Stimulated activated naive B cell treated with anti-CD40 and anti-IgM and Interleukin-4, amounts not matched to agents 10 μg/mL and 1 μg/mL and 100 μg/mL, for 72 hours (primary cell): Measurements from ENCODE around the gene FRYL.
"Not testable (repeated sequence)": the region's sequence is repeated elsewhere in the genome, so short reads cannot be mapped to it uniquely, and the experiment has no call there.

Experiments used
- ATAC-seq, 2 donors: fragments of 150-1000 bp; cut with Tn5 transposase; replicated peaks; 2 replicates each; pipeline ENCODE4 v1.10.0; 2021; ENCODE audit warnings: moderate library complexity in 1 of 2
- DNase-seq: peaks from one replicate; pipeline ENCODE4 v3.0.0; 2021
- H3K27ac Mint-ChIP-seq: one replicate; pipeline ENCODE4 v1.8.0; 2022; ENCODE audit warnings: mild to moderate bottlenecking, mixed read lengths
- H3K27me3 Mint-ChIP-seq, 2 donors: one replicate each; pipeline ENCODE4 v1.8.0; 2022; ENCODE audit warnings: mixed read lengths in 2 of 2
- H3K36me3 Mint-ChIP-seq, 2 donors: one replicate each; pipeline ENCODE4 v1.8.0; 2022; ENCODE audit warnings: mixed read lengths in 2 of 2, mild to moderate bottlenecking in 1 of 2
- H3K4me1 Mint-ChIP-seq, 2 donors: one replicate each; pipeline ENCODE4 v1.8.0; 2022; ENCODE audit warnings: mixed read lengths in 2 of 2, mild to moderate bottlenecking in 1 of 2
- H3K4me3 Mint-ChIP-seq, 2 donors: one replicate each; pipeline ENCODE4 v1.8.0; 2022; ENCODE audit warnings: mild to moderate bottlenecking in 2 of 2, mixed read lengths in 2 of 2, moderate library complexity in 1 of 2
- H3K9me3 Mint-ChIP-seq, 2 donors: one replicate each; pipeline ENCODE4 v1.8.0; 2022; ENCODE audit warnings: mixed read lengths in 2 of 2, mild to moderate bottlenecking in 1 of 2

Gene FRYL

DNA sequence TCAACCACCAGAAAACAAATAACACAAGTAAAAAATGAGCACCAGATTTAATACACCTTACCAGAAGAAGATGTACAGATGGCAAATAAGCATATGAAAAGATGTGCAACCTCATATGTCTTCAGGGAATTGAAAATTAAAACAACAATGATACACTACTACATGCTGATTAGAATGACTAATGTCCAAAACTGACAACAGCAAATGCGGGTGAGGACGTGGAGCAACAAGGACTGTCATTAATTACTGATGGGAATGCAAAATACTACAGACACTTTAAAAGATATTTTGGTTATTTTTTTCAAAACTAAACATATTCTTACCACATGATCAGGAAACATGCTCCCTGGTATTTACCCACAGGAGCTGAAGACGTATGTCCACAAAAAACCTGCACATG, 140.3 kb downstream of the FRYL start:
- Mint-ChIP-seq H3K27ac (no peak overlapping the region), H3K4me3 (no peak overlapping the region)
- DNase-seq, result no peak

DNA sequence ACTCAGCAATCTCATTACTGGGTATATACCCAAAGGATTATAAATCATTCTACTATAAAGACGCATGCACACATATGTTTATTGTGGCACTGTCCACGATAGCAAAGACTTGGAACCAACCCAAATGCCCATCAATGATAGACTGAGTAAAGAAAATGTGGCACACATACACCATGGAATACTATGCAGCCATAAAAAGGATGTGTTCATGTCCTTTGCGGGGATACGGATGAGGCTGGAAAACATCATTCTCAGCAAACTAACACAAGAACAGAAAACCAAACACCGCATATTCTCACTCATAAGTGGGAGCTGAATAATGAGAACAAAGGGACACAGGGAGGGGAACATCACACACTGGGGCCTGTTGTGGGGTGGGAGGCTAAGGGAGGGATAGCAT, 141.5 kb downstream of the FRYL start:
- H3K27me3 Mint-ChIP-seq, H3K27ac Mint-ChIP-seq, H3K4me3 Mint-ChIP-seq, H3K9me3 Mint-ChIP-seq, ATAC-seq, DNase-seq: not testable (repeated sequence)
- Mint-ChIP-seq H3K4me1 (peaks cover 18 to 19% of the 10 kb centered on the region in 2 donors), H3K36me3 (peaks cover 9 to 15% of the 10 kb centered on the region in 2 donors)

More for the DNA sequence above, 140.3 kb downstream of the FRYL start:
- peaks cover 9 to 15% of the 10 kb centered on the region in 2 donors for H3K36me3 Mint-ChIP-seq
- H3K9me3 Mint-ChIP-seq, result peaks cover 0 to 2% of the 10 kb centered on the region in 2 donors
- H3K4me1 Mint-ChIP-seq, result peaks cover 18 to 19% of the 10 kb centered on the region in 2 donors
- no peak for ATAC-seq
- no peaks in the 10 kb centered on the region for H3K27me3 Mint-ChIP-seq

DNA sequence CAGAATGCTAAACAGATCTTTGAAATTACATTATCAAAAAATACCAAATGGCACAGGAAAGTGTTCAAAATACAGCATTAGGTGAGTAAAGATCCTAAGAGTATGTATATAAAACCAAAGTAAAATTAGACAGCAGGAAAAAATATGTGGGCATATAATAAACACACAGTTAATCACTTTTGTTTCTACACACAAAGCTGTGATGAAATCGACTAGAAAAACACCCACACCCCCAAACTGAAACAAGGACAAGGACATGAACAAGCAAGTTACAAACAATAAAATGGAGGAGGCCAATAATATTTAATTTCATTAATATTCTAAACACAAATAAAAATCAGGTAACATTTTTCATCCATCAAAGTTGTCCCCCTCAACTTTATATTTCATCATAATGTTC, 143.2 kb downstream of the FRYL start:
- ATAC-seq (no peak), DNase-seq (no peak)
- H3K36me3 Mint-ChIP-seq, result peaks cover 9 to 15% of the 10 kb centered on the region in 2 donors
- no peaks in the 10 kb centered on the region for H3K27me3 Mint-ChIP-seq
- peaks cover 0 to 2% of the 10 kb centered on the region in 2 donors for H3K9me3 Mint-ChIP-seq
- H3K27ac Mint-ChIP-seq, result no peak overlapping the region
- no peak overlapping the region for H3K4me3 Mint-ChIP-seq
- peaks cover 8 to 12% of the 10 kb centered on the region in 2 donors for H3K4me1 Mint-ChIP-seq

DNA sequence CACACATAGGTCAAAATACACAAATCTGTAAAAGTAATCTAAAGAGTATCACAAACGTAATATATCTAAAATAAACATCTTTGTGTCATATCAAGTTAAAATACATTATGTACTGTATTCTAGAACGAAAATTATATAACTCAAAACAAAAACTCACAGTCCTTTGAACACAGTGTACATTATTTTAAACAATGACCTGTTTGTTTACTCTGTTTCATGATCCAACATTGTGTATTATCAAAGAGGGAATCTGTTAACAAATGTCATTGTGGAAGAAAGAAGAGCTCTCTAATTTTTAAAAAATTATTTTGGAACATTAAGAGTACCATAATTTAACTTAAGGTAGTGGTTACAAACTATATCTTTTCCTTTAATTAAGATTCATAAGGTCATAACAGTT, 144.1 kb downstream of the FRYL start:
- Mint-ChIP-seq H3K36me3 (peaks cover 9 to 15% of the 10 kb centered on the region in 2 donors), H3K27ac (no peak overlapping the region), H3K27me3 (no peaks in the 10 kb centered on the region), H3K4me1 (peaks cover 8 to 11% of the 10 kb centered on the region in 2 donors), H3K9me3 (peaks cover 0 to 2% of the 10 kb centered on the region in 2 donors), H3K4me3 (no peak overlapping the region)
- DNase-seq (no peak), ATAC-seq (no peak)

DNA sequence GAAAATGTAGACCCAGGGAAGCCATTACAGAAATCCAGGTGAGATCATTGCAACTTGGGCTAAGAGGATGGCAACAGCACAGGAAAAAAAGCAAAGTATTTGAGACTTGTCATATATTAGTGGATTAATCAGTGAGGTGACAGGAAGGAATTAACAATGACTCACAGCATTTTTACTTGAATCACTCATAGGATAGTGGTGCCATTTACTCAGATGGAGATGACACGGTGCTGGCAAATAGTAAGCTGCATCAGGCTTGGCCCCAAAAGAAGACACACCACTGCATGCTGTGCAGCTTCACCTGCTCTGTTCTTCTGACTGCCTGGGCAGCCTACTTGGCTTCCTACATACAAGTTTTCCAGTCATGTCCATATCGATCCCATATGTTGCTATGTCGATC, 144.8 kb downstream of the FRYL start:
- peak; percentile 65 to 80 for ATAC-seq
- H3K27ac Mint-ChIP-seq, result no peak overlapping the region

DNA sequence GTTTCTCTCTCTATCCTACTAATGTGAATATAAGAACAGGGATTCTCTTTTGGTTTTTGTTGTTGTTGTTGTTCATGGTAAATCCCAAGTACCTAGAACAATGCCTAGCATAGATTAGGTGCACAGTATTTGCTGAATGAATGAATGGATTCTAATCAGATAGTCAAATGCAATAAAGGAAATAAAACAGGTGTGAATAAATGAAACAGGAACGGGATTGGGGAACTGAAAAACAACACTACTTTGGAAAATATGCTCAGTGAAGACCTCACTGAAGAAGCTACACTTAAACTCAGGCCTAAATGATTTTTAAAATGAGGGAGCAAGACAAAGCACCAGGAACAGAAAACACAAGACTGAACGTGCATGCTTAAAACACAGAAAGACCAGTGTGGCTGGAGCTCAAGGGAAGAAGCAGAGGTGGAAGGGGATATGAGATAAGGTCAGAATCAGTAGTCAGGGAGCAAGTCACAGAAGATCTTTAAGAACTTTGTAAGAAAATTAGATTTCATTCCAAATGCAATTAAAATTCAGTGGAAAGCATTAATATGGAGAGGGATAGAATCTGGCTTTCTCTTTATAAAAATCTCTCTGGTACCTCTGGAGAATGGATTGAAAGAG, 145.3 kb downstream of the FRYL start:
- DNase-seq (no peak), ATAC-seq (no peak)
- Mint-ChIP-seq H3K4me3 (no peak overlapping the region), H3K4me1 (peaks cover 5 to 8% of the 10 kb centered on the region in 2 donors), H3K36me3 (peaks cover 9 to 14% of the 10 kb centered on the region in 2 donors), H3K27ac (no peak overlapping the region), H3K27me3 (no peaks in the 10 kb centered on the region), H3K9me3 (peaks cover 0 to 2% of the 10 kb centered on the region in 2 donors)

More for the DNA sequence above, 144.8 kb downstream of the FRYL start:
- no peaks in the 10 kb centered on the region for H3K27me3 Mint-ChIP-seq
- DNase-seq, result no peak
- peaks cover 9 to 15% of the 10 kb centered on the region in 2 donors for H3K36me3 Mint-ChIP-seq
- H3K4me1 Mint-ChIP-seq, result peaks cover 7 to 8% of the 10 kb centered on the region in 2 donors
- no peak overlapping the region for H3K4me3 Mint-ChIP-seq
- peaks cover 0 to 2% of the 10 kb centered on the region in 2 donors for H3K9me3 Mint-ChIP-seq

DNA sequence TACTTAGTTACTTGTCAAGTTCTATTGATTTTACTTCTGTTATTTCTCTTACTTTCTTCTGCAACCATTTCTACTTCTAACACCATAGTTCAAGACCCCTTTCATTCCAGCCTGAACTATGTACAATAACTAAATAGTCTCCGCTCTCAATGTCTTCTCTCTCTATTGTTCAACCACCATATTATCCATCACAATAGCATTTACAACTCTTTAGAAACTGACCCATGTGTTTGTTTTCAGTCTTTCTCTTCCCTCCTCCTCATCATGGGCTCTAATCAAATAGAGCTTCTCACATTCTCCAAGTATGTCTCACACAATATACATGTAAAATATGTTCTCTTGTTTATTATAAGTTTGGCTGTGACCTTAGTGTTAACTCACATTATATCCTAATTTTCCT, 146.4 kb downstream of the FRYL start:
- no peak overlapping the region for H3K4me3 Mint-ChIP-seq

DNA sequence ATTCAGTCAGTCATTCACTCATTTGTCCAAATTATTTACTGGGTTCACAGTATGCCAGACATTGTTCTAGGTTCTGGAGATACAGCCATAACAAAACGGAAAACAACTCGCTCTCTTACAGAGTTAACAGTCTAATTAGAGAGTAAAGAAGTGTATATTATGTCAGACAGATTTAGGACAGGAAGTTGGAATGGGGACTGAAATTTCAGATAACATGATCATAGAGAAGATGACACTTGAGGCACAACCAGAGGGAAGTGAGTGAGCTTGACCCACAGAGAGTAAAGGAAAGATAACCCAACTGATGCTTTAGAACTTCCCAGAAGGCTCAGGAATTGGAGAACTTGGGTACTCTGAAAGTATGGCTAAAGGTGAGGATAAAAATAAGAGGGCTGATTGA, 150.6 kb downstream of the FRYL start:
- ATAC-seq (no peak), DNase-seq (no peak)
- H3K36me3 Mint-ChIP-seq, result peaks cover 7 to 9% of the 10 kb centered on the region in 2 donors
- H3K9me3 Mint-ChIP-seq, result no peaks in the 10 kb centered on the region
- no peak overlapping the region for H3K27ac Mint-ChIP-seq
- H3K4me3 Mint-ChIP-seq, result no peak overlapping the region
- no peaks in the 10 kb centered on the region for H3K27me3 Mint-ChIP-seq
- peaks cover 3 to 6% of the 10 kb centered on the region in 2 donors for H3K4me1 Mint-ChIP-seq

More for the DNA sequence above, 146.4 kb downstream of the FRYL start:
- ATAC-seq, result no peak
- Mint-ChIP-seq H3K9me3 (peaks cover 0 to 1% of the 10 kb centered on the region in 2 donors), H3K36me3 (peaks cover 5 to 7% of the 10 kb centered on the region in 2 donors), H3K27me3 (no peaks in the 10 kb centered on the region), H3K27ac (no peak overlapping the region), H3K4me1 (peaks cover 5 to 6% of the 10 kb centered on the region in 2 donors)
- DNase-seq, result no peak

DNA sequence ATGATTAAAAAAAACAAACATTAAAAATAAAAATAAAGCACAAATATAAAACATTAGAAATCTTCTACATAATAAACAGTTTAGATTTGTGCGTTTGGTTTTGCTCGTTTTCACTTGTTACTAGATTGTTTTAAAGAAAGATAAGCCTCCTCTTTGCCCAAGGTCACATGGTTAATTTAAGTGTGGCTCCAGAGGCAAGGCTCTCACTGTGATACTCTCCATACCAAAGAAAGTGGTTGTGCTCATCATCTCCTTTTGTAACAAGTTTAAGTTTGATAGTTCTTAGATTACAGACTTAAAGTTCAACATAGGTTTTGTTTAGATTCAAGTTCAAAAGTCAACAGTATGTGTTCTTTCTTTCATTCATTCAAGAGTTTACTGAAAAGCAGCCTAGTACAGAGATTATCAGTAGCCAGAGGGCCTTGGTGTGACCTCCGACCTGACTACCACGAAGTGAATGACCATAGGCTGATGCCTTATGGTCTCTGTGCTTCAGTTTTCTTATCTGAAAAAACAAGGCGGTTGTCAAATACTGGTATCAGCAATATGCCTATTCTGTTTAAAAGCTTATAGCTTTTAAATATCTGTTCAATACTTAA, 156.8 kb downstream of the FRYL start:
- Mint-ChIP-seq H3K27ac (no peak overlapping the region), H3K4me3 (no peak overlapping the region), H3K36me3 (peaks cover 19 to 24% of the 10 kb centered on the region in 2 donors), H3K9me3 (no peaks in the 10 kb centered on the region), H3K27me3 (no peaks in the 10 kb centered on the region), H3K4me1 (no peaks in the 10 kb centered on the region)
- no peak for DNase-seq
- ATAC-seq, result no peak

DNA sequence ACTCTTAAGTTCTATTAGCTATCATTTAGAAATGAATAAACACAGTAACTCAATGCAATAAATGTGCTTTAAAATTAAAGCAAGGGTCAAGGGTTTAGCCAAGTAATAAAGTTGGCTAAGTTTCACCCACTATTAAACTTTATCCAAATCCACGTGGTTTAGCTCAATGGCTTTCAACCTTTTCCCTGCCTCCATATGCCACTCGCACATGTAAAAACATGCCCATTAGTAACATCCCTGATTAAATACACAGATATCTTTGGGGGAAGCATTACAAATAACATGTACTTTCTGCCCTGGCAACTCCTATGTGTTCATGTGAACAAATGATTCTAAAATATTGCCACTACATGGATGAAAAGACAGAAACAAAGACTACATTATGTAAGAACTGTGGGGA, 159.2 kb downstream of the FRYL start:
- Mint-ChIP-seq H3K27me3 (no peaks in the 10 kb centered on the region), H3K9me3 (peaks cover 0 to 2% of the 10 kb centered on the region in 2 donors), H3K4me3 (no peak overlapping the region), H3K4me1 (no peaks in the 10 kb centered on the region), H3K27ac (no peak overlapping the region), H3K36me3 (peaks cover 27 to 37% of the 10 kb centered on the region in 2 donors)
- no peak for DNase-seq
- ATAC-seq, result no peak

DNA sequence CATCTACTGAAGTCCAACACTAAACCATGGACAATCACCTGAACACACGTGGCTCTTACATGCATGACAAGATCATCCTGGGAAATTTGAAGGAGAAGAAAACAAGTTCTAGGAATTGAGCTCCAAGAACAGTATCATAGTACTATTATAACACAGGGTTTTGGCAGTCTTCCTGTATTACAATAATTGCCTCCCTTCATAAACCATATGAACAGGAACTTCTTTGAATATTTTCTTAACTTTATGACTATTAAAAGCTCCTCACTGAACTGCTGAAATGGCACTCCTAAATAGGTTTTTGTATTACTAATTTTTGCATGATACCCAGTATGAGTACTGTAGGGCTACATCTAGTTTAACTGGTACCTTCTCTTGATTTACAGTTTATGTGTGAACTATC, 160.0 kb downstream of the FRYL start:
- Mint-ChIP-seq H3K4me1 (no peaks in the 10 kb centered on the region), H3K27ac (no peak overlapping the region), H3K9me3 (peaks cover 0 to 4% of the 10 kb centered on the region in 2 donors), H3K36me3 (peaks cover 32 to 41% of the 10 kb centered on the region in 2 donors), H3K4me3 (no peak overlapping the region), H3K27me3 (no peaks in the 10 kb centered on the region)
- no peak for ATAC-seq
- DNase-seq, result no peak

DNA sequence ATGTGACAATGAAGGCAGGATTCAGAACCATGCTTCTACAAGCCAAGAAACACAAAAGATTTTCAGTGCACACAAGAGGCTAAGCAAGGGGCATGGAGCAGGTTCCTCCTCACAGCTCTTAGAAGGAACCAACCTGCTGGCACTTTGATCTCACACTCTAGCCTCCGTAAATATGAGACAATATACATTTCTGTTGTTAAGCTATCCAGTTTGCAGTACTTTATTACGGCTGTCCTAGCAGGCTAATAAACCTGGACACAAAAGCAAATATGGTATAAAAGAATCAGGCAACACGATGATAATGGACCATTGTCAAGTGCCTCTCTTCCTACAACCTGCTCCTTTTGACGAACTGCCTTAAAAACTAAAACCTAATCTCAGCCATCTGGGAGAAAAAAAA, 175.6 kb downstream of the FRYL start:
- Mint-ChIP-seq H3K9me3 (no peaks in the 10 kb centered on the region), H3K4me3 (no peak overlapping the region), H3K27me3 (no peaks in the 10 kb centered on the region), H3K36me3 (peaks cover 4 to 19% of the 10 kb centered on the region in 2 donors), H3K4me1 (no peaks in the 10 kb centered on the region), H3K27ac (no peak overlapping the region)
- ATAC-seq (no peak), DNase-seq (no peak)

DNA sequence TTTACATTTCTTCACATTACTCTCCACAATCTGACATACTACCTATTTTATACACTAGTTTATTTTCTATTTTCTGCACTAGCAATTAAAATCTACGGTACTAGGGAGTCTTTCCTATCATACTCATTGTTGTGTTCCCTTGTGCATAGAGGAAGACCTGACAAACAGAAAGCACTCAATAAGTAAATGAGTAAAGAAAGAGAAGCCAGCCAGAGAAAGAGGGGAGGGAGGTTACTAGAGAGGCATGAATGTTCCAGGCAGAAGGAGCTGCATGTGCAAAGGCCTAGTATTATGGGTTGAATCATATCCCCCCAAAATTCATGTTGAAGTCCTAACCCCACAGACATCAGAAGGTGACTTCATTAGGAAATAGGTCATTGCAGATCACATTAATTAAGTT, 176.0 kb downstream of the FRYL start:
- no peak for ATAC-seq
- H3K27ac Mint-ChIP-seq, result no peak overlapping the region
- H3K36me3 Mint-ChIP-seq, result peaks cover 1 to 16% of the 10 kb centered on the region in 2 donors
- no peak for DNase-seq
- no peaks in the 10 kb centered on the region for H3K4me1 Mint-ChIP-seq
- H3K27me3 Mint-ChIP-seq, result no peaks in the 10 kb centered on the region
- no peaks in the 10 kb centered on the region for H3K9me3 Mint-ChIP-seq
- no peak overlapping the region for H3K4me3 Mint-ChIP-seq

DNA sequence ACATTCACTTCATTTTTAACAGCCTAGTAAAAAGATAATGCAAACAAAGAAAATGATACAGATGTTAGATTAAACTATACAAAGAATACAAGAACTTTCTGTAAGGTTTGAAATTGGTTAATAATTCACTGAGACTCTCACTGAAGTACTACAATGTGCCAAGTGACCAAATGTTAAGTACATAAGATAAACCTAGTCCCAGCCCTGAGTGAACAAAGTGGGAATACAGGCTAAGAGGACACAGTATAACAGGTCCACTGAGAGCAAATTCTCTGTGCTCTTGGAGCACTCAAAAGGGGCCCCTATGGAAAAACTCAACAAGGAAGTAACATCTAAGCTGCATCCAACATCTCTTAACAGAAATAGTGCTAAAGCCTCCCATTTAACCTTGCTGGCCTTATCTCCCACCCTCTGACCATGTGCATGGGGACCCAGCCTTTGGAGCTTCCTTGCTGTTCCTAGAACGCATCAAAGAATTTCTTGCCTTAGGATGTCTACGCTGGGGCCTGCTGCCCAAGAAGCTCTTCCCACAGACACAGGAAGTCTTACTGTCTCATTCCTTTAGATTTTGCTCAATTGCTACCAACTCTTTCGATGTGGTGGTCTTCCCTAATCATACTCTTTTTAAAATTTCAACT, 176.6 kb downstream of the FRYL start:
- Mint-ChIP-seq H3K9me3 (no peaks in the 10 kb centered on the region), H3K4me1 (no peaks in the 10 kb centered on the region), H3K27me3 (no peaks in the 10 kb centered on the region), H3K27ac (no peak overlapping the region), H3K4me3 (no peak overlapping the region), H3K36me3 (peaks cover 1 to 20% of the 10 kb centered on the region in 2 donors)
- DNase-seq, result no peak
- no peak for ATAC-seq

DNA sequence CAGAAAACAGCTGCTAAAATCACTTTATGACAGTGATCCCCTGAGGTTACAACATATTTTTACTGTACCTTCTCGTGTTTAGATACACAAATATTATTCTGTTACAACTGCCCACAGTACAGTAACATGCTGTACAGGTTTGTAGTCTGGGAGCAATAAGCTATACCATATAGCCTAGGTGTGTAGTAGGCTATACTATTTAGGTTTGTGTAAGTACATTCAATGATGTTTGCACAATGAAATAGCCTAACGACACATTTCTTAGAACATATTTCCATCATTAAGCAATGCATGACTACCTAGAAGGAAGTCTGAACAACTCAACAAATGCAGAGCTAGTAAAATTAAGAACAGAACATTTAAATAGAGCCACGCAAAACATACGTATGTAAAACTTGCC, 177.3 kb downstream of the FRYL start:
- Mint-ChIP-seq H3K36me3 (peaks cover 1 to 20% of the 10 kb centered on the region in 2 donors), H3K4me3 (no peak overlapping the region), H3K27me3 (no peaks in the 10 kb centered on the region), H3K9me3 (no peaks in the 10 kb centered on the region), H3K4me1 (no peaks in the 10 kb centered on the region), H3K27ac (no peak overlapping the region)
- ATAC-seq (no peak), DNase-seq (no peak)
